B cell (primary cell): ENCODE measurements around the gene S100A10.

Experiments used
- CTCF ChIP-seq: fragments of 200-600 bp; IDR thresholded peaks from one replicate; pipeline ENCODE4 v1.8.0; 2022; ENCODE audit warnings: antibody characterized with exemption, mild to moderate bottlenecking
- EZH2 ChIP-seq: IDR thresholded peaks from 2 replicates; pipeline ENCODE4 v1.6.1; 2012; ENCODE audit warnings: borderline replicate concordance, low read depth, mild to moderate bottlenecking, moderate library complexity, low read length; ENCODE audit not compliant: insufficient read depth, poor library complexity, severe bottlenecking

- no peak for TF ChIP-seq CTCF
- no peak for TF ChIP-seq EZH2
These were observed 30.6 kb upstream of the S100A10 start for GRCh38 chr1:152024223-152024622.
